H54 (cell line): ENCODE data around the gene CXCL12.

ENCODE experiments used
- DNase-seq: peaks from one replicate; pipeline ENCODE4 v3.0.0; 2011; ENCODE audit warnings: low spot score, mixed read lengths; ENCODE audit not compliant: insufficient read length
- FAIRE-seq: peaks from 3 replicates; lab custom pipeline; 2011; peaks lifted over from hg19 to GRCh38; lab: Jason Lieb, UNC
- POLR2A ChIP-seq: IDR thresholded peaks from 2 replicates; pipeline ENCODE4 v1.6.1; 2011; ENCODE audit warnings: low read depth, mild to moderate bottlenecking, low read length

CXCL12 gene

GRCh38 chr10:44416021-44416771 is 31.3 kb upstream of the CXCL12 start:
- no peak for TF ChIP-seq POLR2A
- FAIRE-seq (no peak), DNase-seq (no peak)

- FAIRE-seq (no peak), DNase-seq (no peak)
- TF ChIP-seq POLR2A = no peak
Observed at GRCh38 chr10:44415121-44415520, 30.2 kb upstream of the CXCL12 start.

DNA sequence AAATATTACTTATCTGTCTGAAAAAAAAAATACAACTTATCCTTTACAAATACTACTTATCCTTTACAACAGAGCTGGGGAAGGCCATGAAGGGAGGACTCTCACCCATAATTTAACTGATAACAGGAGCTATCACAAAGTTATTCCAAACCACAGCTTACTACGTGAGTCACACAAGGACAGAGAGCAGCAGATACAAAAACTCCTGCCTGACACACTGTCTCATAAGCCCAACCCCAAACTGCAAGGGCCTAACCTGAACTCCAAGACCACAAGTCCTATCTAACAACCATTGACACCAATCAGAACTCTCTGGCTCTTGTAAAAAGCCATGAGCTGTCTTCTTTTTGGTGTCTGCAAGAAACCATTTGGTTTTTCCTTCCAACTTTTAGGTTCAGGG is 28.5 kb upstream of the CXCL12 start:
- no peak for TF ChIP-seq POLR2A
- DNase-seq (no peak), FAIRE-seq (no peak)

GRCh38 chr10:44411251-44411650 is 26.4 kb upstream of the CXCL12 start:
- DNase-seq (no peak), FAIRE-seq (no peak)
- TF ChIP-seq POLR2A = no peak

DNA sequence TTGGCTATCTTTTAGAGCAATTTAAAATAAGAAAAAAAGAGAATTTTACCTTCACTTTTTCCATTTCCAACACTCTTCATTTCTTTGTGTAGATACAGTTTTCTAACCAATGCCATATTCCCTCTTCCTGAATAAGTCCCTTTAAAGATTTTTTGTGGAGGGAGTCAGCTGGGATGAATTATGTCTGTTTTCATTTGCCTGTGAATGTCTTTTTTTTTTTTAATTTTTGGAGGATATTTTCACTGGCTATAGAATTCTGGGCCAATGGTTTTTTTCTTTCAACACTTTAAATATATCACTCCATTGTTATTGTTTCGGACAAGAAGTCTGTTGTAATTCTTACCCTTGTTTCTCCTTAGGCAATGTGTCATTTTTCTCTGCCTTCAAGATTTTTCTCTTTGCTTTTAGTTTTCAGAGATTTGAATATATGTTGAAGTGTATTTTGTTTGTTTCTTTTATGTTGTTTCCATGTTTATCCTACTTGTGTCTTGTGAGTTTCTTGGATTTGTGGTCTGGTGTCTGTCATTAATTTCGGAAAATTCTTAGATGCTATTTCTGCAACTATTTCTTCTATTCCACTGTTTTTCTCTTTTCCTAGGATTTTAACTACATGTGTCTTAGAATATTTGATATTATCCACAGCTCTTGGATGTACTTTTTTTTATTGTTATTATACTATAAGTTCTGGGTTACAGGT is 20.0 kb upstream of the CXCL12 start:
- FAIRE-seq = no peak
- no peak for TF ChIP-seq POLR2A

DNA sequence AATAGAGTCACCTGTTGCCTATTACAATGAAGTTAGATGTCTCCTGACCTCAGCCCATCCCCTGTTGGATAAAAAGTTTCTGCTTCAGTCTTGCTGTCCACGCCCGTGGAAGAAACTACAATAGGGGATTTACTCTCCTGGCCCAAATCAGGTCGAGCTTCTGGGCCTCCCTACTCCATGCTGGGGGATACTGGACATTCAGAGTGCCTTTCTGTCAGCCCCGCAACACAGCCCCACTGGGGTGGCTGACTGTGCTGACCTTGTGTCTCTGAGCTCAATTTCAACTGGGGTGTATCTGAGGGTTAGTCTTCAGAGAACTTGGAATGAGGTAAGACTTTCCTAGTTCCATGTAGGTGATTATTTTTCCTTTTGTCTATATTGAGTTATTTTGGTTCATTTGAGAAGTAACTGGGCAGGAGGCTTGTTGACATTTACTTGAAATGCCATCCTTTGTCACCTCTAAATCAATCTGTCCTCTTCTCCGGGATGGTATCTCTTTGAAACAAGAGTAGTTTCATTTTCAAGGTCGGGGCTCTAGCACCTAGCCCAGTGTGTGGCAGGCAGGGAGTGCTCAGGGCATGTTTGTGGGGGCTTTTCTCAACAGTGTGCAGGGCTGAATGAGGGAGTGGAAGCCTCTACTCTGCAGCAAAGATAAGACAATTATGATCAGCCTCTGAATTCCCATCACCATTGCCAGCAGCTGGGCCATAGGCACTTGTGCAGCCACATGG is 17.7 kb upstream of the CXCL12 start:
- no peak for FAIRE-seq
- DNase-seq = no peak
- no peak for TF ChIP-seq POLR2A

More for the DNA sequence above, 20.0 kb upstream of the CXCL12 start:
- no peak for DNase-seq

- no peak for DNase-seq
- FAIRE-seq = no peak
- no peak for TF ChIP-seq POLR2A
Observed at GRCh38 chr10:44400541-44400940, 15.6 kb upstream of the CXCL12 start.

DNA sequence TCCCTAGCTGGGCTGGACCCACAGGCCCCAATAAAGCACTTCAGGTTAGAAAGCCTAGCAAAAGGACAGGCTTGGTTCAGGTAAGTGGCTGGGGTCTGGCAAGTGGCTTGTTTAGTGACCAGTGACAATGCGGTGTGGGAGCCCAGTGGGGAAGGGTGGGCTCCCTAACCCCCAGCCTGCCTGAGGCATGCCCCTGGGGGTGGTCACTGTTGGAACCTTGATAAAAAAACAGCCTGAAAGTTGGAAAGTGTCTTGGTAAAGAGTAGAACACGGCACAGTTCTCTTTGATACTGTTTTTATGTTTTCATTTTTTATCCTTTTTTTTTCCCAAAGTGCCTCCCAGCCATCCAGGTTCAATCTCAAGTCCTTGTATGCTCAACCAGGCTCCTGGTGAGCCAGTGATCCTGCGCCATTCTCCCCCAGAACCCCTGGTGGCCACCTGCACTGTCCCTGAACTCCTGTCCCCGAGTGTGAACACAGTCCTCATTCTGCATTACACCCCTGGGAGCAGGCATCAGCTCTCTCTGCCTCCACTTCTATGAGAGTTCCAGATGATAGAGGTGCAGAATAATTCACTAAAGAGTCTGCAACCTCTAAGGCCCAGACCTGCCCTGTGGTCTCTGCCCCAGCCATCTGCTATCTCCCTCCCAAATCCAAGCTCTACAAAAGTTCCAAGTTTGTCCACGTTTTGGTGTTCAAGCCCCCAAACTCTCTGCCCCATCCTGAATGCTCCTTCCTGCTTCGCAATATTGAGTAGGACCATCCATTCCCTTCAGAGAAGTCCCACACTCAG is 15.0 kb upstream of the CXCL12 start:
- TF ChIP-seq POLR2A = no peak
- FAIRE-seq (no peak), DNase-seq (no peak)

- no peak for DNase-seq
- no peak for FAIRE-seq
Observed at GRCh38 chr10:44398747-44399658, 14.1 kb upstream of the CXCL12 start.

DNA sequence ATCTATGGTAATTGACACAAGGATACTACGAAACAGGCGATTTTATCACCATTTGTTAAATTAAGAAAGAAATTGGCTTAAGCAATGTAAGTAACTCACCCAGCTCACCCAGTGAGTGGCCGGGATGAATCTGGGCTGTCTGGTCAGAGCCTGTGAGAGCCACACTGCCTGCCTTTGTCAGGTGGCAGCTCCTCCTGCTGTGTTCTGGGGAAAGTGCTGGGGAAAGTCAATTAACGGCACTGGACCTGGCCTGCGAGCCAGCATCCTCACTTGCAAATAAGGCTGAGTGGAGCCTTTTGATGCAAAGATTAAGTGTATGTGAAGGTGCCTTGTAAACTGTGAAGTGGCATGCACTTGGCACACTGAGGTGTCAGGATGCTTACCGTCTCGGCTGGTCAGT is 13.4 kb upstream of the CXCL12 start:
- TF ChIP-seq POLR2A = no peak
- DNase-seq (no peak), FAIRE-seq (no peak)

More at GRCh38 chr10:44398747-44399658, 14.1 kb upstream of the CXCL12 start:
- no peak for TF ChIP-seq POLR2A

- no peak for FAIRE-seq
- TF ChIP-seq POLR2A = no peak
- no peak for DNase-seq
Observed at GRCh38 chr10:44397476-44398225, 12.8 kb upstream of the CXCL12 start.

DNA sequence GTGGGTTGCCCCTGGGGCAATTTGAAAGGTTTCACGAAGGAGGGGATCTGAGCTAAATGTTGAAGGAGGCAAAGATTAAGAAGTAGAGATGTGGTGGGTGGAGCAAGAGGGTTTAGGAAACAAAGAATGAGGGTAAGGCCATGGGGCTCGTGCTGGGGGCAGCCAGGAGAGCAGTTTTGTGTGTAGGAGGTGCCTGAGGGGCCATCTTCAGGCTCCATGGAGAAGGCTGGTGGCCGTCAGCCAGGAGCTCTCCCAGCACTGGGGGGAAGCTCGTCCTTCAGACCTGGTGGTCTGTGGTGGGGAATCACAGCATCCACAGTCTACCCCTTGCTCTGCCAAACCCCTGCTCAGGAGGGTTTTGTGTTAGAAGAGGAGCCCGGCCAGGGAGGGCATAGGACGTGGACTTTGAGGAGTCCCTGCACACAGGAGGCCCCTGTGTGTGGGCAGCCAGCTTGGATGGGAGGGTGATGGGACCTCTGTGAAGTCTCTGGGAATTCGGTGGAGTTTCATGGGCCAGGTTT is 11.8 kb upstream of the CXCL12 start:
- no peak for TF ChIP-seq POLR2A
- DNase-seq (no peak), FAIRE-seq (no peak)
